ENCODE results near the gene DNAAF5.
A peak's percentile ranks its signal among the peaks of the same experiment; 100 is the strongest.

The DNAAF5 gene

GRCh38 chr7:770741-771166 lies 44.3 kb downstream of the DNAAF5 start:
- DNase-seq = no peak

- DNase-seq = peak; percentile 22
Observed at GRCh38 chr7:771234-772004, 44.9 kb downstream of the DNAAF5 start.

DNA sequence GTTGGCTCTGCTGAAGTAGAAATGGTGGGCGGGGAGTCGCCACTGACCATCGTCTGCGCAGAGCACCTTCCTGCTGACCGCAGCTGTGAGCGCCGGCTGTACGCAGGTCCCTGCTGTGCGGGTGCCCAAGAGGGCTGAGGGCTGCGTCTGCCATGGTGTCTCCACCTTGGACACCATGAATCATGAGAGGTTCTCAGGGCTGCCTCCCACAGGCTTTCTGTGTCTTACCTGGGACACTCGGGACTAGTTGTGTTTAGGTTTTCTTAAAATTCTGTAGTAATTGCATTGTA lies 45.5 kb downstream of the DNAAF5 start:
- DNase-seq = no peak

DNA sequence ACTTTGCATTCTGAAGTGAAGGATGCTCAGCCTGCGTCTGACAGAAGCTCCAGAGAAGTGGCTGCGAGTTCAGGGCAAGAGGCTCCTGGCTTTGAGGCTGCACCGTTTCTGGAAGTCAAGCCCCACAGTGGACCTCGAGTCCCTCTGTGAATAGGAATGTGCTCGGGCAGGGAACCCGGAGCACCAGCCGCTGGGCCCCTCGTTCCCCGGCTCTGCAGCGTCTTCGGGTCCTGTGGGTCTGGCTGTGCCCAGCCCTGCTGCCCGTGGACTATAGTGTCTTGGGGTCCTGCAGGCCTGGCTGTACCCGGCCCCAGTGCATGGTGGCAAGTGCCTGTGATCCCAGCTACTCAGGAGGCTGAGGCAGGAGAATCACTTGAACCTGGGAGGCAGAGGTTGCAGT lies 45.9 kb downstream of the DNAAF5 start:
- no peak for DNase-seq

- DNase-seq = no peak
Observed at GRCh38 chr7:772861-773621, 46.5 kb downstream of the DNAAF5 start.

DNA sequence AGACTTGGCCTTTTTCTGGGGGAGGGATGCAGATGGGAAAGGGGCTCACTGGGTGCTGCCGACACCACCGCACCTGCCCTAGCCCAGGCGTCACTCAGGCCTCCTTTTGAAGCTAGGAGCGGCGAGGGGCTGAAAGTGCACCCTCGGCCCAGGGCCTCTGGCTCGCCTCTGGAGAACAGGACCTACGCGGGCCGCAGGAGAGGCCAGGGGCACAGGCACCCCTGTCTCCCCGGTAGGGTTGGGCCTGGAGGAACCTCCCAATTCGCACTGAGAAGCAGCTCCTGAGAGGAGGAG lies 47.1 kb downstream of the DNAAF5 start:
- no peak for DNase-seq

DNA sequence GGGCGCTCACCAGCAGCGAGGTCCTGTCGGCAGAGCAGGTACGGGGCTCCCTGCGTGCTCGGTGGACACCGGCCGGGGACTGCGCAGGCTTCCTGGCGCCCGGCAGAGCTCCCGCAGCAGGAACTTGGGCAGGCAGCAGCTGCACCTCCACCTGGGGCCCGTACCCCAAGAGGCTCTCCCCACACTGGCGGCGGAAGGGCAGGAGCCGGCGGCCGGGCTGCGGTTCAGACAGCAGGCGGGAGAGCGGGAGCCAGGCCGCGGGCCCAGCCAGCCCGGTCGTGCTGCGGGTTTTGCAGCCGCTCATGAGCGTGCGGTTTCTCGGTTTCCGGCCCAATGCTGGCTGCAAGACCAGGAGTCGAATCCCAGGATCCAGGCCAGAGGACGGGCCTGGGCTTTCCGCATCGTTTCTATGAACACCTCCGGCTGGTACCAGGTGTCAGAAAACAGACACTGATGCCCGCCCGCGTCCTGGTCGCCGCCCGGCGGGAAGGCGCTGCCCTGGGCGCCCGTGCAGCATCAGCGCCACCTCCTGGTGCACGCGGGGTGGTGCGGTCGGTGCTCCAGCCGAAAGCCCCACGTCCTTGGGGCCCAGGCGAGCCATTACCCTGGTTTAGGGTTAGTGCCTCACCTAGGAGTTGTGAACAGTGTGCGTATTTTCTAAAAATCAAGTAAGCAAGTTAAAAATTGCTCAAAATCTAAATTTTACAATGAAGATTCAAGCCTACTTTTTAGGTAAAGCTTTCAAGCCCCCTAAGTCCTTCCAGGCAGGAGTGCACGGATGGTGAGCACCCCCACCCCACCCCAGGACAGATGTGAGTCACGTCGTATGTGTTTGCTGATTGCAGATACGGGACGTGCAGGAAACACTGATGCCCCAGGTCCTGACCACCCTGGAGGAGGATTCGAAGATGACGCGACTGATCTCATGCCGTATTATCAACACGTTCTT lies 47.9 kb downstream of the DNAAF5 start:
- no peak for DNase-seq

- DNase-seq = no peak
Observed at GRCh38 chr7:776381-776780, 49.9 kb downstream of the DNAAF5 start.

- no peak for DNase-seq
Observed at GRCh38 chr7:776992-777727, 50.7 kb downstream of the DNAAF5 start.

- no peak for DNase-seq
Observed at GRCh38 chr7:777728-778078, 51.2 kb downstream of the DNAAF5 start.

DNA sequence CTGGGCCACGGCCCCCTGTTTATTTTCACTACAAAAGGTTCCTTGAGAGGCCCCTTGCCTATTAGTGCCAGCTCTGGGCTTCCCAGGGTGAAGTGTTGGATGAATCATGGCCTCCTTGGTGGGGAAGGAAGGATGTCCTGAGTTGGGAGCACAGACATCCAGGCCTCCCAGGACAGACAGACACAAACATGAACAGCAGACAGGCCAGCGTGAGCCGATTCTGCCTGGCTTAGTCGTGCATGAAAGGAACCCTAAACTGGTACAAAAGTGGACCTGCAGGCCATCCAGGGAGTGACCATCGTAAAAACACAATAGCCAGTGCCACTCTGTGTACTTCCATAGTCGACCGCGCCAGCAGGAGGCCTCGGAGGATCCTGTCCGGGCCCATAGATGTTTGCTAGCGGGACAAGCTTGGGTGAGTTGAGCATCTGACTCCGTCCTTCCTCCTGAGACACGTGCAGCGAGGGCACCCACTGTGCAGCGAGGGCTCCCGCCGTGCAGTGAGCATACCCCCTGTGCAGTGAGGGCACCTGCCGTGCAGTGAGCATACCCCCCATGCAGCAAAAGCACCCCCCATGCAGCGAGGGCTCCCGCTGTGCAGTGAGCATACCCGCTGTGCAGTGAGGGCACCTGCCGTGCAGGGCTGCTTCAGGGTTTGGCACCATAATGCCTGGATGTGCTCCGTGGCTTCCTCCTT lies 51.9 kb downstream of the DNAAF5 start:
- no peak for DNase-seq

DNA sequence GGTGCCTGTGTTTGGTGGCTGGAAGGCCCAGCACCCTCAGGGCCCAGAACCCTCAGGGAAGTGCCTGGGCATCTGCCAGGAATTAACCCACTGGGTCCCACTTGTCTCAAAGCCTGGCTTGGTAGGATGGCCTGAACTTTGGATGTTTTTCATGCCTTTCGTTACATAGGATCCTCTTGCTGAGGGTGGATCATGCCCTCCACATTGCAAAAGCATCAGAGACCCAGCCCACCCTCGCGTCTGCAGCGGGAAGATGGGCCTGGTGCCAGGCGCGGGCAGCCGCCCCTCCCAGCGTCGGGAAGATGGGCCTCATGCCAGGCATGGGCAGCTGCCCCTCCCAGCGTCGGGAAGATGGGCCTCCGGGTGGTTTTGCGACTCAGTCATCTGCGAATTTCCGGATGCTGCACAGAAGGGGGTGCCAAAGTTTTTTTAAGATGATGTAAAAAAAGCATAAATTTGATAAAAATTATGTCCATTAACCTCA lies 52.5 kb downstream of the DNAAF5 start:
- DNase-seq = peak; percentile 32

GRCh38 chr7:779480-779879 lies 53.0 kb downstream of the DNAAF5 start:
- DNase-seq = no peak

GRCh38 chr7:780081-780480 lies 53.6 kb downstream of the DNAAF5 start:
- no peak for DNase-seq

DNA sequence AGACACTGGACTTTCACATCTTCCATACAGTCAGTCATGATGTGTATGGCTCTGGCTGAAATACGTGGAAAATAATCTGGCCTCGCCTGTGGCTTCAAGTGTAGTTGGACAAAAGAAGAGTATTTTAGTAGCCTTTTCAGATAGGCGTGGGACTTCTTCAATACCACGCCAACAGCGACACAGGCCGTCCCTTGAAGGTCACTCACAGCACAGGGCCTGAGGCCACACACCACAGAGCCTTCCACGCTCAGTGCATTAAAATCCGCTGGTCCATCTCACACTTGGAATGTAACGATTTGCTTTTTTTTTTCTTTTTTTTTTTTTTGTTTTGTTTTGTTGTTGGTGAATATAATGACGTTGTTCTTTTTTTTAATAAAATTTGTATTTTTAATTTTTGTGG lies 54.0 kb downstream of the DNAAF5 start:
- no peak for DNase-seq

DNA sequence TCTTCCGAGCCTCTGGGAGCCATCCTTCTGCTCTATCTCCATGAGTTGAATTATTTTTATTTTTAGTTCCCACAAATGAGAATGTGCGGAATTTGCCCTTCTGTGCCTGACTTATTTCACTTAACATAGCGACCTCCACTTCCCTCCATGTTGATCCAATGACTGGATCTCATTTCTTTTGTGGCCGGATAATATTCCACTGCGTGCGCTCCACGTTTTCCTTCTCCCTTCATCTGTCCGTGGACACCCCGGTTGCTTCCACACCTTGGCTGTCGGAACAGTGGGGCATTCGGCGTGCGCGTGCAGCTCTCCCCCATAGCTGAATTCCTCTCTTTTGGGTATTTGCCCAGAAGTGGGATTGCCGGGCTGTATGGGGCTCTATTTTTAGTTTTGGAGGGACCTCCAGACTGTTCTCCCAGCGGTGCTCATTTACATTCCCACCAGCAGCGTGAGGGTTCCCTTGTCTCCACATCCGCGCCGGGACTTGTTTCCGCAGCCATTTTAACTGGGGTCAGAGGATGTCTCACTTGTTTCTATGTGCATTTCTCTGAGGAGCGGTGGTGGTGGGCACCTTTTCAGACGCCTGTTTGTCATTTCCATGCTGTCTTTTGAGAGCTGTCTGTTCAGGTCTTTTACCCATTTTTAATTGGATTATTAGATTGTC lies 54.8 kb downstream of the DNAAF5 start:
- DNase-seq = no peak

DNA sequence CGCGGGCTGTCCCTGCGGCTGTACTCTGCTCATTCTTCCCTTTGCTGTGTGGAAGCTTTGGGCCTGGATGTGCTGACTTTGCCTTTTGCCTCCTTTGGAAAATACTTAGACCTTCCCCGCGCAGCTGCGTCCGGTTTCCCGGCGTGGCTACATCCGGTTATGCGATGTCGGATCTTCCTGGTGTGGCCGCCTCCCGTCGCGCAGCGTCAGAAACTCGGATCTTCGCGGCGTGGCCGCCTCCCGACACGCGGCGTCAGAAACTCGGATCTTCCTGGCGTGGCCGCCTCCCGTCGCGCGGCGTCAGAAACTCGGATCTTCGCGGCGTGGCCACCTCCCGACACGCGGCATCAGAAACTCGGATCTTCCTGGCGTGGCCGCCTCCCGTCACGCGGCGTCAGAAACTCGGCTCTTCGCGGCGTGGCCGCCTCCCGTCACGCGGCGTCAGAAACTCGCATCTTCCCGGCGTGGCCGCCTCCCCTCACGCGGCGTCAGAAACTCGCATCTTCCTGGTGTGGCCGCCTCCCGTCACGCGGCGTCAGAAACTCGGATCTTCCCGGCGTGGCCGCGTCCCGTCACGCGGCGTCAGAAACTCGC lies 55.5 kb downstream of the DNAAF5 start:
- no peak for DNase-seq

- no peak for DNase-seq
Observed at GRCh38 chr7:782718-783449, 56.4 kb downstream of the DNAAF5 start.

GRCh38 chr7:783556-784490 lies 57.3 kb downstream of the DNAAF5 start:
- DNase-seq = no peak
